Right lung (tissue), 10 donors: ENCODE measurements around the gene EIF2B4. TPM values are rescaled to one million over a fixed set of nuclear protein-coding genes. Genes with fewer than 3 reads are reported as not detected.

Experiments
- DNase-seq, 2 donors: peaks; one replicate each; pipeline ENCODE4 v3.0.0-alpha.2; 2013
- long read RNA-seq, 8 donors: transcript quantifications; one replicate each; lab custom pipeline, GENCODE V29; 2026
- polyA plus RNA-seq, 5 donors: library from polyadenylated mRNA; unstranded; fragments of 120-200 nt; gene quantifications; one replicate each; pipeline versions ENCODE4 v1.2.1 to v1.2.3, GENCODE V29; 2013; ENCODE audit warnings: inconsistent platforms in 1 of 5, low replicate concordance in 1 of 5; ENCODE audit not compliant: insufficient read length in 5 of 5, insufficient read depth in 1 of 5

EIF2B4 gene
- polyA plus RNA-seq, result 10 to 100 TPM; 50.6 to 61.7 (median 55.9) TPM
- long read RNA-seq, donor 1, transcript EIF2B4-201 (13 exons, 1,792 nt), result minor isoform, 5 of 300 reads
- long read RNA-seq, donor 1, transcript EIF2B4-209 (2 exons, 607 nt), result major isoform, 11 of 300 reads
- long read RNA-seq, donor 1, partial matches to known transcripts, result 195 of 300 reads
- long read RNA-seq, donor 1, other reads (novel, unspliced or antisense), result 84 of 300 reads
- long read RNA-seq, donor 2, full-length matches to known transcripts, result 17 of 17 reads
- long read RNA-seq, donor 2, partial matches to known transcripts, result 0 of 17 reads
- long read RNA-seq, donor 2, other reads (novel, unspliced or antisense), result 0 of 17 reads
- long read RNA-seq, donor 3, transcript EIF2B4-209 (2 exons, 607 nt), result major isoform, 9 of 131 reads
- long read RNA-seq, donor 3, transcript EIF2B4-205 (13 exons, 1,608 nt), result minor isoform, 5 of 131 reads
- long read RNA-seq, donor 3, partial matches to known transcripts, result 53 of 131 reads
- long read RNA-seq, donor 3, other reads (novel, unspliced or antisense), result 61 of 131 reads
- long read RNA-seq, donor 4, transcript EIF2B4-209 (2 exons, 607 nt), result major isoform, 8 of 82 reads
- long read RNA-seq, donor 4, partial matches to known transcripts, result 68 of 82 reads
- long read RNA-seq, donor 4, other reads (novel, unspliced or antisense), result 0 of 82 reads
- long read RNA-seq, donor 5, transcript EIF2B4-209 (2 exons, 607 nt), result major isoform, 16 of 28 reads
- long read RNA-seq, donor 5, transcript EIF2B4-201 (13 exons, 1,792 nt), result minor isoform, 10 of 28 reads
- long read RNA-seq, donor 5, partial matches to known transcripts, result 0 of 28 reads
- long read RNA-seq, donor 5, other reads (novel, unspliced or antisense), result 0 of 28 reads
- long read RNA-seq, donor 6, transcript EIF2B4-205 (13 exons, 1,608 nt), result minor isoform, 6 of 124 reads
- long read RNA-seq, donor 6, transcript EIF2B4-201 (13 exons, 1,792 nt), result major isoform, 13 of 124 reads
- long read RNA-seq, donor 6, transcript EIF2B4-209 (2 exons, 607 nt), result minor isoform, 11 of 124 reads
- long read RNA-seq, donor 6, partial matches to known transcripts, result 33 of 124 reads
- long read RNA-seq, donor 6, other reads (novel, unspliced or antisense), result 60 of 124 reads
- long read RNA-seq, donor 7, transcript EIF2B4-201 (13 exons, 1,792 nt), result major isoform, 9 of 16 reads
- long read RNA-seq, donor 7, partial matches to known transcripts, result 0 of 16 reads
- long read RNA-seq, donor 7, other reads (novel, unspliced or antisense), result 0 of 16 reads
- long read RNA-seq, donor 8, partial matches to known transcripts, result 0 of 7 reads
- long read RNA-seq, donor 8, other reads (novel, unspliced or antisense), result 0 of 7 reads

GRCh38 chr2:27370026-27370815 is at the start of gene EIF2B4, which contains the start of gene SNX17:
EIF2B4 (minus strand) TSS chr2:27370338; CDS start chr2:27370314, 24 bp downstream.
SNX17 (plus strand) TSS chr2:27370616; CDS start chr2:27370744, 128 bp downstream.
- DNase-seq, result peak; percentile 99

GRCh38 chr2:27416151-27416550 is 46.0 kb upstream of the EIF2B4 start:
- DNase-seq, result no peak

DNA sequence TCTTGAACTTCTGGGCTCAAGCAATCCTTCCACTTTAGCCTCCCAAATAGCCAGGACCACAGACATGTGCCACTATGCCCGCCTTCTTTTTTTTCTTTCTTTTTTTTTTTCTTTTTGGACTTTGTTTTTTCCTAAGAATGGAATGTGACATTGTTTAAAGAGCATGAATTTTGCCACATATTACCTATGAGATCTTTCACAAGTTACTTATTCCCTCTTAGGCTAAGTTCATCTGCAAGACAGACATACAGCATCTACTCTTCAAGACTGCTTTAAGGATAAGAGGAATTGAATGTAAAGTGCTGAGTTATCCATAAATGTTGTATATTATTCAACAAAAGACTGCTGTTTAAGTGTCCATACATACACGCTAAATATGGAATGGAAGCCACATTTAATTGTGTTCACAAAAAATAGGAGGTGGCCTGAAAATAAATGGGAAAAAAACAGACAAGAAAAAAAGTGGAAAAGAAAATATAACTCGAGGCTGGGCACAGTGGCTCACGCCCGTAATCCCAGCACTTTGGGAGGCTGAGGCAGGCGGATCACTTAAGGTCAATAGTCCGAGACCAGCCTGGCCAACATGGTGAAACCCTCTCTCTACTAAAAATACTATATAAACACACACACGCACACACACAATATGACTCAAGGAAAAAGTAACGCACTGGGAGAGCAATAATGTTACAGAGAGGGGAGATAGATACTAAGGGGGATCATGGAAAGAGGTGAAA is 42.4 kb upstream of the EIF2B4 start:
- DNase-seq, result no peak

DNA sequence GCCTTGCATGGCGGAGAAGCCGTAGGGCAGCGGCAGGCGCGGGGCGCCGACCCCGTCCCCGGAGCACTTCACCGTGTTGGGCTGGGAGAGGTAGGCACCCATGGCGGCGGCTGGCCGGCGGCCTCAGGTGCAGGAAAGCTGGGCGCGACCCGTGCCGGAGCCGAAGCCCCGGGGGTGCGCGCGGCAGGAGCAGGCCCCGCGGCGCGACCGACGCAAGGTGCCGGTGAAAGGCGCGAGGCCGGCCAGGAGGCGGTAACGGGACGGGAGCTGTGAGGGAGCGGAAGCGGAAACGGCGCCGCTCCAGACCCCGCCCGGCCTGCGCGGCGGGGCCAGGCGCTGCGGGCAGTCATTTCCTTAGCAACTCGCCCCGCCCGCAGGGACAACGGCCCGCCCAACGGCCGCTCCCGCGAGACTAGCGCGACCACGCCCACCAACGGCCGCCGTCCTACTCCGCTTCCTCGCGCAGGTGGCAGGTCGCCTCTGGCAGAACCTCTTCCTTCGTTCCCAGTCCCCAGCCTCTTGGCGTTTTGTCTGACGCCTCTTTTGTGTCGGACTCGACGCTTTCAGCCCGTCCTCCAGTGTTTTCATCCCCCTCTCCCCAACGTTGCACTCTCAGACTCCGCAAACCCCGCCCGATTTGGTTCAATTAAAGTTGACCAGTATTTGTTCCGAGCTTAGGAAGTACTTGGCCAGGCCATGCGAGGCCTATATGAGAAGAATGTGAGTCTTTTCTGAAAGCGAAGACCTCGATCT is 39.4 kb upstream of the EIF2B4 start, which contains the start of gene PPM1G:
Gene PPM1G, minus strand, starts transcription at position 271 of the 753 bp plus-strand sequence. Its CDS starts 169 bp downstream, at position 102.
- DNase-seq, result peak; percentile 91

- DNase-seq, result no peak
Measured at GRCh38 chr2:27408601-27409320, 38.6 kb upstream of the EIF2B4 start.

DNA sequence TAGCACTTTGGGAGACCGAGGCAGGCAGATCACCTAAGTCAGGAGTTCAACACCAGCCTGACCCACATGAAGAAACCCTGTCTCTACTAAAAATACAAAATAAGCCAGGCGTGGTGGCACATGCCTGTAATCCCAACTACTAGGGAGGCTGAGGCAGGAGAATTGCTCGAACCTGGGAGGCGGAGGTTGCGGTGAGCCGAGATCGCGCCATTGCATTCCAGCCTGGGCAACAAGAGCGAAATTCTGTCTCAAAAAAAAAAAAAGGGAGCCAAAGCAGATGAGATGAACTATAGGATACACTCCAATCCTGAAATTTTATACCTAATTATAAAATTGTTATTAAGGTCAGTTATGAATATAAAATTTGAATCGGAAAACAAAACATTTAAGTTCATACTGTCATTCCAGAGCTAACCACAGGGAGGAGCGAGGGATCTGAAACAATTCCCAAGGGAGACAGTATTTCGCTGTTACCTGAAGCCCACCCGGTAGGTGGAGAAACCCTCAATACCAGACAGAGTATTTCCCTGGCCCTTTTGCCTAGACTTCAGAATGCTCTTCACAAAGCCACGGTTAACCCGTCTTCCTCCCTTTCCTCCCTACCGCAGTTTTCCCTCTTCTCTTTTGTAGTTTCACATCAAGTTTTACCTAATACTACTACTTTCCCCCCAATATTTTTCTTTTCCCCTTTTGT is 37.8 kb upstream of the EIF2B4 start:
- DNase-seq, result peak in 1 of 2 donors; percentile 23

DNA sequence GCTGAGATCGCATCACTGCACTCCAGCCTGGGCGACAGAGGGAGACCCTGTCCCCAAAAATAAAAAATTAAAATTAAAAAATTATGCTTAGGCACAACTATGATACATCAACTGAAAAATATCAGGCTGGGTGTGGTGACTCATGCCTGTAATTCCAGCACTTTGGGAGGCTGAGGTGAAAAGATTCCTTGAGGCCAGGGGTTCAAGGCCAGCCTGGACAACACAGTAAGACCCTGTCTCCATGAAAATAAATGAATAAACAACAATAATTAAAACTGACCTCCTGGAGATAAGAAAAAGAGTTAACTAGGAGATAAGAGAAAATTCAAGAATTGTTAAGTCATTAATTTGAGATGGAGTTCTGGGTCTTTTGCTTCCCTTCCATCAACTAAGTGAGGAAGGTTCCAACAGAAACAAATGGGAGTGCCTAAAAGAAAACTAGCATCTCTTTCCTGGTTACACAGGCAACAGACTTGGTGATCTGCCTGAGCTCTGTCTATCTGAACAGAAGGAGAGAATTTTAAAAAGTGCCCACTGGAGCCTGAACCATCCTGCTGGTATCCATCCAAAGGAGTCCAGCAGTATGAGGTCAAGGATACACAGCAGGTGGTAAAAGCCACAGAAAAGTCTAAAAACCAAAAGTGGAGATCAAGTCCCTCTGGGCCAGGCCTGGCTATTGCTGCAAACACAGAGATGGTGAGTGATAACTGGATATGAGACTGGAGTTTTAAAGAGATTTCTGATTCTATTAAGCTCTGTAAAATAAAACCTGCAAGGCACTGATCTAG is 30.4 kb upstream of the EIF2B4 start:
- no peak for DNase-seq

- DNase-seq, result no peak
Measured at GRCh38 chr2:27398962-27399361, 28.8 kb upstream of the EIF2B4 start.

DNA sequence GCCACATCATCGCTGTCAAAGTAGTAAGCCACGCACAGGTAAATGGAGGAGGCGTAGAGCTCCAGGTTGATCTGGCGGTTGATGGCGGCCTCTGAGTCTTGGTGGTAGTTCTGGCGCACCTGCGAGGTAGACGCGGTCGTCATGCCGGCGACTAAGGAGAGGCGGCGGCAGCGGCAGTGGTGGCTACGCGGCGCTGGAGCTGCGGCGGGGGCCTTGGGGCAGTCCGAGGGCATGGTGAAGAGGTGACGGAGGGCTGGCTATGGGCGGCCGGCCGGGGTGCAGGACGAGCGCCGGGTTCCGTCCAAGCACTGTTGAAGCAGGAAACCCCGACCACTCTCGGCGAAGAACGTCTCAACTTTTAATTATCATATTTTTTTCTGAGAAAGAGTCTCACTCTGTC is 23.1 kb upstream of the EIF2B4 start:
- DNase-seq, result no peak

DNA sequence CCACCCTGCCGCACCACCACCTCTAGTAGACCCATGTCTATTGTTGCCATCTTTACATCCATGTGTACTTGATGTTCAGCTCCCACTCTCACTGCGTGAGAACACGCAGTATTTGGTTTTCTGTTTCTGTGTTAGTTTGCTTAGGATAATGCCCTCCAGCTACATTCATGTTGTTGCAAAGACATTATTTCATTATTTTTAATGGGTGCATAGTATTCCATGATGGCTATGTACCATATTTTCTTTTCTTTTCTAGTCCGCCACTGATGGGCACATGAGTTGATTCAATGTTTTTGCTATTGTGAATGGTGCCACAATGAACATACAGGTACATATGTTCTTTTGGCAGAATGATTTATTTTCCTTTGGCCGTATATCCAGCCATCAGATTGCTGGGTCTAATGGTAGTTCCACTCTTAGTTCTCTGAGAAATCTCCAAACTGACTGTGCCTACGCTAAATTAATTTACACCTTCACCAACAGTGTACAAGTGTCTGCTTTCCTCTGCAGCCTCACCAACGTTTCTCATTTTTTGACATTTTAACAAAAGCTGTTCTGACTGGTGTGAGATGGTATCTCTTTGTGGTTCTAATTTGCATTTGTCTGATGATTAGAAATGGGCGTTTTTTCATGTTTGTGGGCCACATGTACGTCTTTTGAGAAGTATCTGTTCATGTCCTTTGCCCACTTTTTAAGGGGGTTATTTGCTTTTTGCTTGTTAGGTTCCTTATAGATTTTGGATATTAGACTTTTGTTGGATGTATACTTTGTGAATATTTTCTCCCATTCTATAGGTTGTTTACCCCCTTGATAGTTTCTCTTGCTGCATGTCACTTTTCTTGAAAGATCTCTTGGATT is 20.9 kb upstream of the EIF2B4 start:
- no peak for DNase-seq

- DNase-seq, result no peak
Measured at GRCh38 chr2:27381577-27382181, 11.5 kb upstream of the EIF2B4 start.

DNA sequence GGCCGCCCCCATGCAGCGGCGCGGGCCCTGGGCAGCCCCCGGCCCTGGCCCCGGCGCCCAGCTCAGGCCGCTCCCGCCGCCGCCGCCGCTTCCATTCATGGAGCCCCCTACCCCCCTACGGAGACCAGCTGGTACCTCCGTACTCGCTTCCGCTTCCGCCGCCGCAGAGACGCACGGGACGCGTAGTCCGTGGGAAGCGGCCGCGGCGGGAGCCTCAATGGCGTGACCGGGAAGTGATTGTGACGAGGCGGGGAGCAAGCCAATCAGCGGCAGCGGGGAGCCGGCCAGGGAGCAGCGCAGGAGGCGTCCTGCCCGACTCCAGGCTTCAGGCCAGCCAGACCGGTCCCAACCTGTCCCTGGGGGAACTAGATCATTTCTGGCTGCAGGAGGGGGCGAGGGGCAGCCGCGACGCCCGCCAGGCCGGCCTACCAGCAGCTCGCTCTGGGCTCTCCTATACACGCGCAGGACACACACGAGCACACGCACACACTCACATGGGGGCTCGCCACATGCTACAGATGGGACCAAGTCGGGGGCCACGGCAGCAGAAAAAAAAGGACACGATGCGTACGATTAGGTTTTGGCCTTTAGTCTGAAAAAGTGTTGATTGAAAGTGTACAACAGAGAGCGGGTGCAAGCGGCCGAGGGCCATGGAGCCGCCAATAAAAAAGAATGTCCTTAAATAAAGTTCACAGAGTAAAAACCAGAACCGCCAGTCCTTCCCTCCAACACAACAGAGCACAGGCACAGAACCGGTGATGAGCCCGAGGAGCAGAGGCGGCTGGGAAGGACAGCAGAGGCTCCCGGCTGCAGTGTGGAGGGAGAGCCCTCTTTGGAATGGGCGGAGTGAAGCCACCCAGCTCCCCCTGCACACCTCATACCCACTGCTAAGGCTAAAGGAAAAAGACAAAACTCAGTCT is 10.7 kb upstream of the EIF2B4 start, which contains the start of gene ZNF513:
Gene ZNF513, minus strand, starts transcription at position 109 of the 920 bp plus-strand sequence. CDS start 208 bp downstream, outside the sequence.
- DNase-seq, result peak; percentile 93 to 94

DNA sequence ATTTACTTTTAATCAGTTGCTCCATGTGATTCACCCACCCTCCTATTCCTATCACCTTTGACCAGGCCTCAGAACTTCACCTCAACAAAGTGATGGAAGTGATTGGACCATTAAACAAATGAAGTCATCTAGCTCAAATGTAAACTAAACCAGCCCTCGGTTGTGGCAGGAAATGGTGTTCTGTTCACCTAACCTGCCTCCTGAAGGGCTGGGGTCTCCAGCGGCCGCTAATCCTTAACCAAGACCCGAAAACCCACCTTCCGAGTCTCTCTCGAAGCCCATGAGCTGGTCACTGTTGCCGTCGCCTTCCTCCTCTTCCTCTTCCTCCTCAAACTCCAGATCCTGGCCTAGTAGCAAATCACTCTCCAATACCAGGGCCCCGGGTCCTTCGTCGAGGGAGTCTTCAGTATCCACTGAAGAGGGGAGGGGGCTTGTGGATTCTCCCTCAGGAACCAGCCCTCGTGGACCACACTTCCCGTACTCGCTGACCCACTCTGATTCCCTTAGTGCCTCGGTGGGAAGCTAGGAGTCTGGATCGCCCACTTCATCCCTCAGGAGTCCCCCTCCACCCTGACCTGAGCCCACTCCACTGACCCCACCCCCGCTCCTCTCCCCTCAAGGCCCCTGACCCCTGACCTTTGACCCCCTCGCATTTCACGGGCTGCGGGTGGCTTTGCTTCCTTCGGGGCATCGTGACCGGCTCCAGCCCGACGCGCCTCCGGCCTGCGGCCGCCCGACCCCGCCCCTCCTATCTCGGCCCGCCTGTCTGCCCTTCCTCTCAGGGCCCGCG is 9.9 kb upstream of the EIF2B4 start:
- DNase-seq, result peak; percentile 45 to 46
